Neural cell (in vitro differentiated cells): ENCODE results near the gene TMEM175.

Experiments used
- CTCF ChIP-seq: fragments of 450-650 bp; IDR thresholded peaks from 2 replicates; pipeline ENCODE4 v1.5.1; 2014; ENCODE audit warnings: antibody characterized with exemption, mild to moderate bottlenecking, moderate library complexity; ENCODE audit not compliant: poor library complexity, severe bottlenecking
- EZH2 ChIP-seq: fragments of 200-600, 300-800 bp; shearing (Covaris generic), sonication (generic); IDR thresholded peaks from 2 replicates; pipeline ENCODE4 v1.6.1; 2014; ENCODE audit warnings: antibody characterized with exemption, low read length, borderline replicate concordance, mild to moderate bottlenecking; ENCODE audit not compliant: insufficient read depth, poor library complexity, severe bottlenecking

- TF ChIP-seq EZH2 (no peak), CTCF (no peak)
Observed at GRCh38 chr4:901192-901910, 30.9 kb upstream of the TMEM175 start.
